ENCODE data around the gene PLPPR4.
"Not testable (repeated sequence)": the region's sequence is repeated elsewhere in the genome, so short reads cannot be mapped to it uniquely, and the experiment has no call there.

Gene PLPPR4

GRCh38 chr1:99266726-99267125, 2.4 kb downstream of the PLPPR4 start:
- no peak for DNase-seq (ENCODE audit: low read depth, low spot score)

DNA sequence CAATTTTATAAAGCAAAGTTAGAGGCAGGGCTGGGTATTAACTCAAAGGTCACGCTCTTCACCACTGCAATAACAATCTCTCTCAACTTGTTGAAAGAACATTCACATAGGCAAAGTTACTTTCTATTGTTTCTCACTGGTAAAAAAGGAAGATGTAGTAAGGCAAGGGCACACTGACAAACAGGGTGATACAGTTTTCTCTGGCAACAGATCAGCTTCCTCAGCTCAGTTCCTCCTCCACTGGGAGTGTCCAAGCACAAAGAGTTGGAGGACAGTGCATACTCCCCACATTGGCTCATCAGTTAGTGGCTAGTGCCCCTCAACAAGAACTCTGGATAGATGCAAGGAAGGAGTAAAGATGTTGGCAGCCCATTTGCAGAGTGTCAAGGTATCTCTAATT, 3.7 kb downstream of the PLPPR4 start:
- DNase-seq (ENCODE audit: low read depth, low spot score), result no peak

DNA sequence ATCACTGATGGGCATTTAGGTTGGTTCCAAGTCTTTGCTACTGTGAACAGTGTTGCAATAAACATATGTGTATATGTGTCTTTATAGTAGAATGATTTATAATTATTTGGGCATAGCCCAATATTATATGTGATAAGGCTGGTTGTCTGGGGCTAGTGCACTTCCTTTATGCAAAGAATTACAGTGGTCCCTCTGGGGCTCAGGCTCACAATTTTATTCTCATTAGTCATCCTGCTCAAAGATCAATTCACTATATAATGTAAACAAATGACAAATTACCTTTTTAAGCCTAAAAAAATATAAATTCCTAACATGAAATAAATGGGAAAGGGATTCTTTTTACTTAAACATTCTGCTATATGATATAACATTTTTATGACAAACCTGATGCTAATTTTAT, 5.0 kb downstream of the PLPPR4 start:
- DNase-seq (ENCODE audit: low read depth, low spot score), result no peak

DNA sequence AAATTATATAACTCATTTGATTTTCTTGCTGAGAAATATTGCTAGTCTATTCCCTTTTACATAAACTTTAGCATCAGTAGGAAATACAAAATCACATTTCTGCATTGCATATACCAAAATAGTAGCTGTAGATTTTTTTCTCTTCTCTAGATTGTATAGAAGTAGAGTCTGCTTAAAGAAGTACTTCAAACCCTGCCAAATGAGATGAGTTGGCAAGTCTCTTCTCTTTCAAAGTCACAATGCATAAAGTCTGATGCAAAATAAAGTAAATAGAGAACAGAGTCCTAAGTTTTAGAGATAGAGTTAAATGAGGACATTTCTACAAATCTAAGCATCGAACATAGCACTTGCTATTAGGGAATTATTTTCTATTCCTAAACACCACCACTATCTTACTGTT, 6.4 kb downstream of the PLPPR4 start:
- DNase-seq (ENCODE audit: low read depth, low spot score), result no peak

DNA sequence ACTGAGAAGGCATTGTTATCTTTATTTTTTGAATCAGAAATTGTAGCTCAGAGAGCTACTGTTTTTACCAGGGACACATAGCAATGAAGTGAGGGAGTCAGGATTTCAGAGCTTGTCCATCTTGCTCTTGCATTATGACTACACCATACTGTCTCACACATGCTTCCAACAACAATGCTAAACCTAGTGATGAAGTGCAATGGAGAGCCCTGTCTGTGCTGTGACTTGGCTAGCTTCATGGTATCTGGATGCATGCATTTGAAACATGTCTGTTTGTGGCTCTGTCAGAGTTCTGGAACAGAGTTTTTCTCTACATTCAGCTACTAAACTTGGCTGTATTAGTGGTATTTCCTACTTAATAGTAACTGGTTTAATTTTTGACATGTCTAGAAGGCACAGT, 7.0 kb downstream of the PLPPR4 start:
- no peak for DNase-seq (ENCODE audit: low read depth, low spot score)

- no peak for DNase-seq (ENCODE audit: low read depth, low spot score)
Measured at GRCh38 chr1:99277066-99277465, 12.8 kb downstream of the PLPPR4 start.

- DNase-seq (ENCODE audit: low read depth, low spot score), result no peak
Measured at GRCh38 chr1:99279525-99279924, 15.2 kb downstream of the PLPPR4 start.

- no peak for DNase-seq (ENCODE audit: low read depth, low spot score)
Measured at GRCh38 chr1:99281105-99281504, 16.8 kb downstream of the PLPPR4 start.

DNA sequence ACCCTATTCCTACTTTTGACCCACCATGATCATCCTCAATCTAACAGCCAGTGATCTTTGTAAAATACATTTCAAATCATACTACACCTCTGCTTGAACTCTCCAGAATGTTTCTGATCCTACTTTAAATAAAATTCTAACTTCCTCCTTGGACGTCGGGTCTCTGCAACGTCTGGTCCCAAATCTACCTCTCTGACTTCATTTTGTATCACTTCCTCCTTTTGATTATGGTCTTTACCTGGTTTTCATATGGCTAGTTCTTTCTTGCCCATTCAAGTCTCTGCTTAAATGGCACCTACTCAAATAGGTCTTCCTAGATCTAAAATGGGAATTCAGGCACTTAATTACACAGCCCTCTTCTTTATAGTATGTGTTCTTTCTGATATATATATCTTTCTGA, 18.2 kb downstream of the PLPPR4 start:
- DNase-seq (ENCODE audit: low read depth, low spot score), result no peak

DNA sequence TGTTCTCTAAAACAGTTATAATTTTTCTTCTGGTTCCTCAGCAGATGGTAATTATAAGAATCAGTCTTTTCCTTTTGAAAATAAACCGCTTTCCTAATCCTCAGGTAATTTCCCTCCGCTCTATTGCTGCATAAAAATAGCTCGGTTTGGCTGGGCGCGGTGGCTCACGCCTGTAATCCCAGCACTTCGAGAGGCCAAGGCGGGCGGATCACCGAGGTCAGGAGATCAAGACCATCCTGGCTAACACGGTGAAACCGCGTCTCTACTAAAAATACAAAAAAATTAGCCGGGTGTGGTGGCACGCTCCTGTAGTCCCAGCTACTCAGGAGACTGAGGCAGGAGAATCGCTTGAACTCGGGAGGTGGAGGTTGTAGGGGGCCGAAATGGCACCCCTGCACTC, 19.2 kb downstream of the PLPPR4 start:
- DNase-seq (ENCODE audit: low read depth, low spot score), result not testable (repeated sequence)

DNA sequence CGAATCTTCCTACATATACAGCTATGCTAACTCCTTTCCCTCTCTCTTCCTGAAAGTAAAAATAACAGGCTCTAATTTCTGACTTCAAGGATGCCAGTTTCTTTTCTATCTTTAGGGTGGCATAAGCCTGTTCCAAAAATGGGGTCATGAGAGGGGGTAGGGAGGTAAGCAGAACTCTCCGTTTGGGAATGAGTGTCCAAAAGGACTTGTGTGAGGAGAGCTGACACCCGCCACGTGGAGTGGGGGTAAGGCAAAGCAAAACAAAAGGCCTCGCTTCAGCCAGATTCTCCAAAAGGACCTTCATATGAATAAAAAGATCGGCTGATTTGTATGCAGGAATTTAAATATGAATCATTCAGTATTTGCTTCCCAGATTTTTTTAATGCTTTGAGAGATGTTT, 28.6 kb downstream of the PLPPR4 start:
- DNase-seq (ENCODE audit: low read depth, low spot score), result no peak

GRCh38 chr1:99297923-99298322, 33.6 kb downstream of the PLPPR4 start:
- no peak for DNase-seq (ENCODE audit: low read depth, low spot score)

GRCh38 chr1:99304725-99305282, 40.5 kb downstream of the PLPPR4 start:
- no peak for DNase-seq (ENCODE audit: low read depth, low spot score)

- DNase-seq (ENCODE audit: low read depth, low spot score), result no peak
Measured at GRCh38 chr1:99305626-99306025, 41.3 kb downstream of the PLPPR4 start.

- DNase-seq (ENCODE audit: low read depth, low spot score), result no peak
Measured at GRCh38 chr1:99306056-99306455, 41.8 kb downstream of the PLPPR4 start.

- no peak for DNase-seq (ENCODE audit: low read depth, low spot score)
Measured at GRCh38 chr1:99306644-99307043, 42.4 kb downstream of the PLPPR4 start.

GRCh38 chr1:99315305-99315704, 51.0 kb downstream of the PLPPR4 start:
- no peak for DNase-seq (ENCODE audit: low read depth, low spot score)

- DNase-seq (ENCODE audit: low read depth, low spot score), result no peak
Measured at GRCh38 chr1:99326215-99326949, 62.1 kb downstream of the PLPPR4 start.

DNA sequence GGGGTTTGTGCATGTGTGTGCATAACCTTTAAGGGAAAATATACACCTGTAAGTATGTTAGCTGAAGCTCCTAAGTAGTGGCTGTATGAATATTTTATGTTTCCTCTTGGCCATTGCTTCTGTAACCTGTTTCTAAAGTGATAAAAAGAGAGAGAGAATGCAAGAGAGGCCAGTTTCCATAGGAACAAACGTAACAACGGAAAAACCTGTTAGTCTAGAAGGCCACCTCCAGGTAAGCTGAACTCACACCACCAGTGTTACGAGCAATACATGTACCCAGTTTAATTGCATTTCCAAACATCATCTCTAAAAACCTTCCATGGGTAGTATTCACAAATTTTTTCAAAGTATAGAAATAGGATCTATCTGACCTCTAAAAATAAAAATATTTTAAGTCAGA, 63.1 kb downstream of the PLPPR4 start:
- DNase-seq (ENCODE audit: low read depth, low spot score), result no peak

- no peak for DNase-seq (ENCODE audit: low read depth, low spot score)
Measured at GRCh38 chr1:99328171-99328570, 63.9 kb downstream of the PLPPR4 start.

- DNase-seq (ENCODE audit: low read depth, low spot score), result no peak
Measured at GRCh38 chr1:99331083-99331482, 66.8 kb downstream of the PLPPR4 start.

DNA sequence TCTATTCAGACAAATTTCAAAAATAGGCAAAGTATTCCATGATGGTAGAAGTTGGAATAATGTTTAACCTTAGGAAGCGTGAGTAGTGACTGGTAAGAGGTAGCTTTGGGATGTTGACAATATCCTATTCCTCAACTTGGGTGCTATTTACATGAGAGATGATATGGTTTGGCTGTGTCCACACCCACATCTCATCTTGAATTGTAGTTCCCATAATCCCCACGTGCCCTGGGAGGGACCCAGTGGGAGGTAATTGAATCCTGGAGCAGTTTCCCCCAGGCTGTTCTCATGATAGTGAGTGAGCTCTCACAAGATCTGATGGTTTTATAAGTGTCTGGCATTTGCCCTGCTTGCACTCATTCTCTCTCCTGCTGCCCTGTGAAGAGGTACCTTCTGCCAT, 67.3 kb downstream of the PLPPR4 start:
- no peak for DNase-seq (ENCODE audit: low read depth, low spot score)

DNA sequence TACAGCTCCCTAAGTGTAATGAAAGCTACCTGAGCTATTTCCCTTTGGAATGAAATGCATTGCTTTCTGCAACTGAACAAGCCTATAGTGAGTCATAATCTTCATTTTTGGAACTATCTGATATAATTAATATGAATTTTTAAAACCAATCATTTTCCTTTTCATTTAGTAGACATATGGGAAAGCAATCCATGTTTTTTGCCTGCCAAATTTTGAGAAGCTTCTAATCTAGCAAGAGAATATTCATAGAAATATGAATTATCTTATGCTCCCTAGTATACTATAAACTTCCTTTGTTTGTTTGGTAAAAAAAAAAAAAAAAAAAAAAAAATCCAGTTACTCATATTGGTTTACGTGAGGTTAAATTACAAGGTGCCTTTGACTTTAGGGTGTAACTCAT, 68.3 kb downstream of the PLPPR4 start:
- no peak for DNase-seq (ENCODE audit: low read depth, low spot score)

- no peak for DNase-seq (ENCODE audit: low read depth, low spot score)
Measured at GRCh38 chr1:99334991-99335390, 70.7 kb downstream of the PLPPR4 start.
